HEK293T (cell line): ENCODE measurements around the gene BHLHE23.

Experiments used
- CTCF ChIA-PET: fragments of 350-600 bp; formaldehyde crosslinking; extraction: SDS; loops from one replicate; lab custom pipeline; 2021; ENCODE audit warnings: antibody characterized with exemption, inconsistent platforms; lab: Yijun Ruan, JAX
- POLR2A ChIA-PET: fragments of 350-600 bp; formaldehyde crosslinking; extraction: SDS; loops from one replicate; lab custom pipeline; 2020; ENCODE audit warnings: antibody characterized with exemption, inconsistent platforms; lab: Yijun Ruan, JAX
- DNase-seq: peaks from one replicate; pipeline ENCODE4 v3.0.0; 2012; ENCODE audit warnings: mixed read lengths; ENCODE audit errors: extremely low spot score
- ARNT ChIP-seq: fragments of 450-650 bp; IDR thresholded peaks from 2 replicates; pipeline ENCODE4 v1.6.1; 2017; ENCODE audit warnings: mild to moderate bottlenecking
- BHLHE40 ChIP-seq: fragments of 450-650 bp; IDR thresholded peaks from 2 replicates; pipeline ENCODE4 v1.6.1; 2016; ENCODE audit warnings: mild to moderate bottlenecking, moderate library complexity, borderline replicate concordance
- CTBP1 ChIP-seq: fragments of 450-650 bp; IDR thresholded peaks from 2 replicates; pipeline ENCODE4 v1.6.1; 2016; ENCODE audit warnings: borderline replicate concordance
- ELF4 ChIP-seq: fragments of 450-650 bp; IDR thresholded peaks from 2 replicates; pipeline ENCODE4 v1.6.1; 2017; ENCODE audit warnings: antibody characterized with exemption
- FOXA1 ChIP-seq: fragments of 450-650 bp; IDR thresholded peaks from 2 replicates; pipeline ENCODE4 v1.6.1; 2016; ENCODE audit warnings: mild to moderate bottlenecking
- FOXK2 ChIP-seq: fragments of 450-650 bp; IDR thresholded peaks from 2 replicates; pipeline ENCODE4 v1.6.1; 2016; ENCODE audit warnings: mild to moderate bottlenecking
- FOXM1 ChIP-seq: fragments of 450-650 bp; IDR thresholded peaks from 2 replicates; pipeline ENCODE4 v1.6.1; 2017; ENCODE audit warnings: mild to moderate bottlenecking, borderline replicate concordance
- HDGF ChIP-seq: fragments of 450-650 bp; IDR thresholded peaks from 2 replicates; pipeline ENCODE4 v1.6.1; 2017; ENCODE audit warnings: antibody characterized with exemption, borderline replicate concordance
- L3MBTL2 ChIP-seq: fragments of 450-650 bp; conservative IDR thresholded peaks from 2 replicates; pipeline ENCODE4 v1.6.1; 2016; ENCODE audit warnings: mild to moderate bottlenecking
- LEF1 ChIP-seq: fragments of 450-650 bp; IDR thresholded peaks from 2 replicates; pipeline ENCODE4 v1.6.1; 2017; ENCODE audit warnings: mild to moderate bottlenecking, borderline replicate concordance
- NFRKB ChIP-seq: fragments of 450-650 bp; IDR thresholded peaks from 2 replicates; pipeline ENCODE4 v1.6.1; 2016; ENCODE audit warnings: mild to moderate bottlenecking, moderate library complexity
- PKNOX1 ChIP-seq: fragments of 450-650 bp; IDR thresholded peaks from 2 replicates; pipeline ENCODE4 v1.6.1; 2016
- SP1 ChIP-seq: fragments of 450-650 bp; IDR thresholded peaks from 2 replicates; pipeline ENCODE4 v1.6.1; 2017
- SUZ12 ChIP-seq: fragments of 450-650 bp; IDR thresholded peaks from 2 replicates; pipeline ENCODE4 v1.6.1; 2016; ENCODE audit warnings: mild to moderate bottlenecking
- TARDBP ChIP-seq: fragments of 450-650 bp; IDR thresholded peaks from 2 replicates; pipeline ENCODE4 v1.6.1; 2016
- ZNF384 ChIP-seq: fragments of 450-650 bp; IDR thresholded peaks from 2 replicates; pipeline ENCODE4 v1.6.1; 2016

The BHLHE23 gene

GRCh38 chr20:62975251-62975760, 31.5 kb downstream of the BHLHE23 start:
- CTCF ChIA-PET = no interaction called here
- POLR2A ChIA-PET = no interaction called here
- TF ChIP-seq FOXM1 (no peak), ZNF384 (no peak), BHLHE40 (no peak), CTBP1 (no peak), TARDBP (no peak), FOXA1 (no peak), PKNOX1 (no peak), HDGF (no peak), NFRKB (no peak), ARNT (no peak), L3MBTL2 (no peak), LEF1 (no peak)
- no peak for DNase-seq

DNA sequence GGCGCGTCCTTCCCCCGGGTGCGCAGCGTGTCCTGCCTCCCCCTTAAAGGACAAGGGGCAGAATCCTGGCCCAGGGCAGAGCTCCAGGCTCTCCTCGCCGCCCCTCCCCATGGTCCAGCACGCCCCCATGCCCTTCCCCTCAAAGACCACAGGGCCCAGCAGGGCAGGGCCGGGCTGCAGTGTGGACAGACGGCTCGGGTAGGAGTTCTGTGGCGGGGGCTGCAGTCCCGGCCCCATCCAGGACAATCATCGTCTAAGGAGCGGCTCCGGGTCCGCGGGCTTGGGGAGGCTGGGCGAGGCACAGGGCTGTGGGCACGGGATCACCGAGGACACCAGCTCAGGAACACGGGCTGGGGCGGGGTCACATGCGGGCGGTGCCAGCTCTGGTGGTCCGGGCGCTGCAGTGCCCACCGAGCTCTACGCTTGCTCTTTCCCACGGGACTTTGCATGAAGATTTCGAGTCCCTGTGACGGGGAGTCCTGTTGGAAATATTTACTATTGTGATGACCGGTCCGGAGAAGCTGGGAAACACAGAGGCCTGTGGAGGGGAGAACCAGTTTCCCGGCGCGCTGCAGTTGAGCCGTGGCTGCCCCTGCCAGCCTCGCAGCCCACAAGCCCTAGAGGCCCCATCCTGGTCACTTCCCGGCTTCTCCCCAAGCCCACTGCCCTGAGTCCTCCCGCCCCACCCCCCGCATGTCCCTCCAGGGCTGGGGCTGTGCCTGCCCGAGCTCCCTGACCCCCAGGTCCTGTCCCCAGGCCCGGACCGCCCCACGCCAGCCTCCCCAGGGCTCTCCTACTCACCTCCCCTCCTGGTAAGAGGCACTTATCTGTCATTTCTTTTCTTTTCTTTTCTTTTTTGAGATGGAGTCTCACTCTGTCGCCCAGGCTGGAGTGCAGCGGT, 33.7 kb downstream of the BHLHE23 start:
- TF ChIP-seq ZNF384 (no peak), L3MBTL2 (no peak)
- DNase-seq = no peak
- CTCF ChIA-PET = interaction anchor here (0.6 to 1.4 kb wide), 5 partner anchors 7 to 46 kb away, joined by 3 to 8 read pairs (median 3); partner anchors contain the start of gene BHLHE23
- POLR2A ChIA-PET = interaction anchor here (1.0 kb wide), 2 partner anchors 31 to 35 kb away, joined by 4 read pairs; partner anchors contain the start of gene GID8

GRCh38 chr20:62971950-62972844, 34.6 kb downstream of the BHLHE23 start:
- CTCF ChIA-PET = interaction anchor here (0.6 to 1.4 kb wide), 5 partner anchors 8 to 45 kb away, joined by 3 to 8 read pairs (median 3); partner anchors contain the start of gene BHLHE23
- peak; percentile 94 for DNase-seq
- POLR2A ChIA-PET = interaction anchor here (1.0 kb wide), 2 partner anchors 32 to 34 kb away, joined by 4 read pairs; partner anchors contain the start of gene GID8
- TF ChIP-seq NFRKB (no peak), BHLHE40 (no peak), CTBP1 (no peak), FOXA1 (no peak), LEF1 (no peak), HDGF (no peak), L3MBTL2 (no peak), TARDBP (no peak), PKNOX1 (no peak), FOXM1 (no peak), ZNF384 (no peak), FOXK2 (no peak), SUZ12 (no peak), ARNT (no peak; the same call in 1 of the 2 replicates), SP1 (no peak)

- TF ChIP-seq FOXA1 (no peak), LEF1 (no peak), ELF4 (no peak), HDGF (no peak), L3MBTL2 (no peak), CTBP1 (no peak), TARDBP (no peak), FOXK2 (no peak), BHLHE40 (no peak), SP1 (no peak), PKNOX1 (no peak), ZNF384 (no peak), NFRKB (no peak)
- no peak for DNase-seq
- ChIA-PET POLR2A (no interaction called here), CTCF (no interaction called here)
These were observed 35.4 kb downstream of the BHLHE23 start for GRCh38 chr20:62971211-62971949.
